ENCODE measurements around the gene DOCK1.

The DOCK1 gene

GRCh38 chr10:127452568-127452967 is 547.3 kb downstream of the DOCK1 start:
- Histone ChIP-seq H3K4me3 (ENCODE audit: low read length) (no peak overlapping the region), H3K4me1 (ENCODE audit: insufficient read depth, low read length) (no peaks in the 10 kb centered on the region), H3K27me3 (ENCODE audit: insufficient read depth, low read length) (no peaks in the 10 kb centered on the region), H3K9ac (ENCODE audit: low read depth, low read length) (no peak overlapping the region), H3K27ac (ENCODE audit: low read depth, low read length) (no peak overlapping the region), H3K36me3 (ENCODE audit: insufficient read depth, low read length) (0 out of 2 replicates have a peak, but pooled peaks cover 5% of the 10 kb centered on the region), H3K9me3 (ENCODE audit: insufficient read depth, low read depth, low read length) (no peaks in the 10 kb centered on the region)
- WGBS: 93% methylated on average over 3 of the region's 3 CpGs

- Histone ChIP-seq H3K27ac (ENCODE audit: low read depth, low read length) (no peak overlapping the region), H3K9ac (ENCODE audit: low read depth, low read length) (no peak overlapping the region), H3K36me3 (ENCODE audit: insufficient read depth, low read length) (no peaks in the 10 kb centered on the region), H3K27me3 (ENCODE audit: insufficient read depth, low read length) (no peaks in the 10 kb centered on the region), H3K9me3 (ENCODE audit: insufficient read depth, low read depth, low read length) (no peaks in the 10 kb centered on the region), H3K4me3 (ENCODE audit: low read length) (no peak overlapping the region), H3K4me1 (ENCODE audit: insufficient read depth, low read length) (no peaks in the 10 kb centered on the region)
- 89% methylated on average over 1 of the region's 8 CpGs for WGBS
These were observed 548.5 kb downstream of the DOCK1 start for GRCh38 chr10:127453706-127454105.

- WGBS: 88% methylated on average over 9 of the region's 9 CpGs
- Histone ChIP-seq H3K4me1 (ENCODE audit: insufficient read depth, low read length) (no peaks in the 10 kb centered on the region), H3K36me3 (ENCODE audit: insufficient read depth, low read length) (no peaks in the 10 kb centered on the region), H3K9ac (ENCODE audit: low read depth, low read length) (no peak overlapping the region), H3K27me3 (ENCODE audit: insufficient read depth, low read length) (no peaks in the 10 kb centered on the region), H3K4me3 (ENCODE audit: low read length) (no peak overlapping the region), H3K9me3 (ENCODE audit: insufficient read depth, low read depth, low read length) (no peaks in the 10 kb centered on the region), H3K27ac (ENCODE audit: low read depth, low read length) (no peak overlapping the region)
These were observed 550.9 kb downstream of the DOCK1 start for GRCh38 chr10:127456122-127456521.

- Histone ChIP-seq H3K4me1 (ENCODE audit: insufficient read depth, low read length) (no peaks in the 10 kb centered on the region), H3K27ac (ENCODE audit: low read depth, low read length) (no peak overlapping the region), H3K27me3 (ENCODE audit: insufficient read depth, low read length) (no peaks in the 10 kb centered on the region), H3K4me3 (ENCODE audit: low read length) (no peak overlapping the region), H3K9ac (ENCODE audit: low read depth, low read length) (no peak overlapping the region), H3K9me3 (ENCODE audit: insufficient read depth, low read depth, low read length) (no peaks in the 10 kb centered on the region), H3K36me3 (ENCODE audit: insufficient read depth, low read length) (no peaks in the 10 kb centered on the region)
- 96% methylated on average over 11 of the region's 11 CpGs for WGBS
These were observed 553.0 kb downstream of the DOCK1 start for GRCh38 chr10:127458016-127458810.

GRCh38 chr10:127458829-127459228 is 553.6 kb downstream of the DOCK1 start:
- no peak overlapping the region for H3K4me3 ChIP-seq (ENCODE audit: low read length)
- H3K9ac ChIP-seq (ENCODE audit: low read depth, low read length): no peak overlapping the region
- no peaks in the 10 kb centered on the region for H3K27me3 ChIP-seq (ENCODE audit: insufficient read depth, low read length)
- no peak overlapping the region for H3K27ac ChIP-seq (ENCODE audit: low read depth, low read length)
- no peaks in the 10 kb centered on the region for H3K36me3 ChIP-seq (ENCODE audit: insufficient read depth, low read length)
- no peaks in the 10 kb centered on the region for H3K9me3 ChIP-seq (ENCODE audit: insufficient read depth, low read depth, low read length)
- H3K4me1 ChIP-seq (ENCODE audit: insufficient read depth, low read length): no peaks in the 10 kb centered on the region
- WGBS: 90% methylated on average over 6 of the region's 6 CpGs

- no peaks in the 10 kb centered on the region for H3K27me3 ChIP-seq (ENCODE audit: insufficient read depth, low read length)
- H3K9me3 ChIP-seq (ENCODE audit: insufficient read depth, low read depth, low read length): no peaks in the 10 kb centered on the region
- no peaks in the 10 kb centered on the region for H3K36me3 ChIP-seq (ENCODE audit: insufficient read depth, low read length)
- no peak overlapping the region for H3K4me3 ChIP-seq (ENCODE audit: low read length)
- H3K4me1 ChIP-seq (ENCODE audit: insufficient read depth, low read length): no peaks in the 10 kb centered on the region
- no peak overlapping the region for H3K27ac ChIP-seq (ENCODE audit: low read depth, low read length)
- no peak overlapping the region for H3K9ac ChIP-seq (ENCODE audit: low read depth, low read length)
- 90% methylated on average over 8 of the region's 8 CpGs for WGBS
These were observed 554.7 kb downstream of the DOCK1 start for GRCh38 chr10:127459918-127460317.

GRCh38 chr10:127462643-127463295 is 557.5 kb downstream of the DOCK1 start:
- Histone ChIP-seq H3K27me3 (ENCODE audit: insufficient read depth, low read length) (no peaks in the 10 kb centered on the region), H3K4me3 (ENCODE audit: low read length) (no peak overlapping the region), H3K27ac (ENCODE audit: low read depth, low read length) (no peak overlapping the region), H3K36me3 (ENCODE audit: insufficient read depth, low read length) (no peaks in the 10 kb centered on the region), H3K9ac (ENCODE audit: low read depth, low read length) (no peak overlapping the region), H3K4me1 (ENCODE audit: insufficient read depth, low read length) (no peaks in the 10 kb centered on the region), H3K9me3 (ENCODE audit: insufficient read depth, low read depth, low read length) (no peaks in the 10 kb centered on the region)
- 94% methylated on average over 5 of the region's 5 CpGs for WGBS

- no peaks in the 10 kb centered on the region for H3K4me1 ChIP-seq (ENCODE audit: insufficient read depth, low read length)
- WGBS: 88% methylated on average over 10 of the region's 10 CpGs
- H3K27ac ChIP-seq (ENCODE audit: low read depth, low read length): no peak overlapping the region
- no peaks in the 10 kb centered on the region for H3K9me3 ChIP-seq (ENCODE audit: insufficient read depth, low read depth, low read length)
- no peak overlapping the region for H3K9ac ChIP-seq (ENCODE audit: low read depth, low read length)
- H3K4me3 ChIP-seq (ENCODE audit: low read length): no peak overlapping the region
- no peaks in the 10 kb centered on the region for H3K36me3 ChIP-seq (ENCODE audit: insufficient read depth, low read length)
- H3K27me3 ChIP-seq (ENCODE audit: insufficient read depth, low read length): no peaks in the 10 kb centered on the region
These were observed 558.3 kb downstream of the DOCK1 start for GRCh38 chr10:127463548-127463947.

GRCh38 chr10:127464561-127464960 is 559.3 kb downstream of the DOCK1 start:
- Histone ChIP-seq H3K9ac (ENCODE audit: low read depth, low read length) (no peak overlapping the region), H3K9me3 (ENCODE audit: insufficient read depth, low read depth, low read length) (no peaks in the 10 kb centered on the region), H3K27me3 (ENCODE audit: insufficient read depth, low read length) (no peaks in the 10 kb centered on the region), H3K4me3 (ENCODE audit: low read length) (no peak overlapping the region), H3K36me3 (ENCODE audit: insufficient read depth, low read length) (no peaks in the 10 kb centered on the region), H3K27ac (ENCODE audit: low read depth, low read length) (no peak overlapping the region), H3K4me1 (ENCODE audit: insufficient read depth, low read length) (no peaks in the 10 kb centered on the region)
- 88% methylated on average over 6 of the region's 6 CpGs for WGBS

GRCh38 chr10:127467811-127468210 is 562.6 kb downstream of the DOCK1 start:
- Histone ChIP-seq H3K4me1 (ENCODE audit: insufficient read depth, low read length) (no peaks in the 10 kb centered on the region; the same call in 1 of the 2 replicates), H3K36me3 (ENCODE audit: insufficient read depth, low read length) (no peaks in the 10 kb centered on the region), H3K9me3 (ENCODE audit: insufficient read depth, low read depth, low read length) (no peaks in the 10 kb centered on the region), H3K27ac (ENCODE audit: low read depth, low read length) (no peak overlapping the region), H3K9ac (ENCODE audit: low read depth, low read length) (no peak overlapping the region), H3K4me3 (ENCODE audit: low read length) (no peak overlapping the region), H3K27me3 (ENCODE audit: insufficient read depth, low read length) (no peaks in the 10 kb centered on the region)
- WGBS: 85% methylated on average over 10 of the region's 10 CpGs

GRCh38 chr10:127468632-127469031 is 563.4 kb downstream of the DOCK1 start:
- H3K9ac ChIP-seq (ENCODE audit: low read depth, low read length): no peak overlapping the region
- H3K9me3 ChIP-seq (ENCODE audit: insufficient read depth, low read depth, low read length): no peaks in the 10 kb centered on the region
- WGBS: 91% methylated on average over 5 of the region's 5 CpGs
- H3K4me3 ChIP-seq (ENCODE audit: low read length): no peak overlapping the region
- H3K36me3 ChIP-seq (ENCODE audit: insufficient read depth, low read length): no peaks in the 10 kb centered on the region
- no peaks in the 10 kb centered on the region for H3K27me3 ChIP-seq (ENCODE audit: insufficient read depth, low read length)
- no peak overlapping the region for H3K27ac ChIP-seq (ENCODE audit: low read depth, low read length)
- H3K4me1 ChIP-seq (ENCODE audit: insufficient read depth, low read length): no peaks in the 10 kb centered on the region; the same call in 1 of the 2 replicates
